ENCODE results near the gene FLOT1. TPM values are rescaled to one million over a fixed set of nuclear protein-coding genes. Genes with fewer than 3 reads are reported as not detected.

Gene FLOT1
- total and polyA plus RNA-seq, 2 of the 13 experiments (the other 11 are each of a cell fraction or from before 2014, with no cell fraction given) = 82.3 to 130 TPM

- TF ChIP-seq ZBED4 (CRISPR knock-in tag; IDR thresholded peaks at IDR 0.05; ENCODE audit: borderline replicate concordance) (no peak; the same call in 1 of the 2 replicates), CHD2 (IDR thresholded peaks at IDR 0.05; ENCODE audit: low read depth, low read length) (no peak), ZNF512 (CRISPR knock-in tag; IDR thresholded peaks at IDR 0.05) (no peak), ZNF792 (CRISPR knock-in tag; IDR thresholded peaks at IDR 0.05) (no peak), NFE2 (CRISPR knock-in tag; IDR thresholded peaks at IDR 0.05) (no peak), SP4 (CRISPR knock-in tag; IDR thresholded peaks at IDR 0.05) (no peak), THRA (CRISPR knock-in tag; IDR thresholded peaks at IDR 0.05; ENCODE audit: borderline replicate concordance) (0 out of 2 replicates have a peak, but pooled peaks have one; percentile 1), ZNF549 (CRISPR knock-in tag; IDR thresholded peaks at IDR 0.05) (no peak), ZNF292 (CRISPR knock-in tag; IDR thresholded peaks at IDR 0.05; ENCODE audit: borderline replicate concordance, low read depth) (no peak), HOXA9 (CRISPR knock-in tag; IDR thresholded peaks at IDR 0.05; ENCODE audit: borderline replicate concordance) (no peak), ZNF678 (CRISPR knock-in tag; IDR thresholded peaks at IDR 0.05) (no peak), ZSCAN31 (CRISPR knock-in tag; IDR thresholded peaks at IDR 0.05; ENCODE audit: low read depth) (no peak; the same call in 1 of the 2 replicates), AHDC1 (CRISPR knock-in tag; IDR thresholded peaks at IDR 0.05; ENCODE audit: borderline replicate concordance) (no peak), ZNF251 (CRISPR knock-in tag; IDR thresholded peaks at IDR 0.05) (no peak)
These were observed 7.3 kb upstream of the FLOT1 start (continued) for GRCh38 chr6:30749554-30750378.
